Dendritic cell treated with granulocyte-macrophage colony-stimulating factor and Interleukin-4, amounts not matched to agents 40 ng/mL and 50 ng/mL, for 4 days (primary cell): Measurements from ENCODE around the gene RAF1.

Experiments used
- H3K27ac Mint-ChIP-seq: one replicate; pipeline ENCODE4 v1.8.0; 2022; ENCODE audit warnings: mild to moderate bottlenecking, mixed read lengths
- H3K27me3 Mint-ChIP-seq: one replicate; pipeline ENCODE4 v1.8.0; 2022; ENCODE audit warnings: mild to moderate bottlenecking, mixed read lengths
- H3K36me3 Mint-ChIP-seq: one replicate; pipeline ENCODE4 v1.8.0; 2022; ENCODE audit warnings: low read depth, mixed read lengths
- H3K4me1 Mint-ChIP-seq: one replicate; pipeline ENCODE4 v1.8.0; 2022; ENCODE audit warnings: low read depth, mixed read lengths
- H3K4me3 Mint-ChIP-seq: one replicate; pipeline ENCODE4 v1.8.0; 2022; ENCODE audit warnings: mild to moderate bottlenecking, moderate library complexity, mixed read lengths
- H3K9me3 Mint-ChIP-seq: one replicate; pipeline ENCODE4 v1.8.0; 2022; ENCODE audit warnings: mixed read lengths
- intact Hi-C: fragments of 100-400 bp; cut with micrococcal nuclease; formaldehyde crosslinking; loops from one replicate; pipeline ENCODE4 v1.15.0; 2022

The RAF1 gene

DNA sequence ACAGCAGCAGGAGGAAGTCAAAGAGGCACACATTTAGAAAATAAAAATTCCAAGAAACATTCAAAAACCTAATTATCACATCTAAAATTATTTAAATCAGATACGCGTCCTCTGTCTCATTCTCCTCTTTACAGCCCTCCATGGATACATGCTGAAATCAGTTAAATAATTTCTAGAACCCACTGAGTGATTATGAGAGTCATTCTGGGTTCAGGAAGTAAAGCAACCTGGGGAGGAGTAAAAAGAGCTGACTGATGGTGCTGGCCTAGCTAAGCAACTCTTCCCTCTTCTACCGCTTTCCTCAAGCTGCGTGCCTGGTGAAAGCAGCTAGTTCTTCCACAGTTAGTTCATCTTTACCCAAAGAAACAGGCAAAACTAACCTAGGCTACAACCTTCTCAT, 48.7 kb downstream of the RAF1 start:
- H3K9me3 Mint-ChIP-seq, result no peaks in the 10 kb centered on the region
- H3K4me3 Mint-ChIP-seq, result no peak overlapping the region
- intact Hi-C loops, result no loop called here
- H3K27ac Mint-ChIP-seq, result no peak overlapping the region
- no peaks in the 10 kb centered on the region for H3K27me3 Mint-ChIP-seq
- peaks cover 12% of the 10 kb centered on the region for H3K4me1 Mint-ChIP-seq
- H3K36me3 Mint-ChIP-seq, result peaks cover 75% of the 10 kb centered on the region

DNA sequence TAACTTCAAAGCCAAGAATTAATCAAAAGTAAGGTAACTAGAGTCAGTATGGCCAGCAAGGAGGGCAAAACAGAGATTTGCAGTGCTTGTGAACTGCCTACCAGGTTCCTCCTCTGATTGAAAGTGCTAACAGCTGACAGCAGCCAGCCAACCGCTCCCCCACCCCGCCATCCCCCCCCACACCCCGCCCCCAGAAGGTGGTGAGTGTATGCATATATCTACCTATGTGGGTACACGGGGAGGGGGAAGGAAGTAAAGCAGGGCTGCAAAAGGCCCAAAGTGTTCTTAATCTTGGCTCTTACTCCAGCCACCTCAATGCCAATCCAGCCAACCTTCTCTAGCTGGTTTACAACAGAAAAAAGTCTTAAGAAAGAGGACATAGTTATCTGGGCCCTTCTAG, 50.7 kb downstream of the RAF1 start:
- H3K9me3 Mint-ChIP-seq, result no peaks in the 10 kb centered on the region
- H3K27ac Mint-ChIP-seq, result no peak overlapping the region
- H3K4me3 Mint-ChIP-seq, result no peak overlapping the region
- peaks cover 12% of the 10 kb centered on the region for H3K4me1 Mint-ChIP-seq
- peaks cover 79% of the 10 kb centered on the region for H3K36me3 Mint-ChIP-seq
- intact Hi-C loops, result no loop called here
- H3K27me3 Mint-ChIP-seq, result no peaks in the 10 kb centered on the region

DNA sequence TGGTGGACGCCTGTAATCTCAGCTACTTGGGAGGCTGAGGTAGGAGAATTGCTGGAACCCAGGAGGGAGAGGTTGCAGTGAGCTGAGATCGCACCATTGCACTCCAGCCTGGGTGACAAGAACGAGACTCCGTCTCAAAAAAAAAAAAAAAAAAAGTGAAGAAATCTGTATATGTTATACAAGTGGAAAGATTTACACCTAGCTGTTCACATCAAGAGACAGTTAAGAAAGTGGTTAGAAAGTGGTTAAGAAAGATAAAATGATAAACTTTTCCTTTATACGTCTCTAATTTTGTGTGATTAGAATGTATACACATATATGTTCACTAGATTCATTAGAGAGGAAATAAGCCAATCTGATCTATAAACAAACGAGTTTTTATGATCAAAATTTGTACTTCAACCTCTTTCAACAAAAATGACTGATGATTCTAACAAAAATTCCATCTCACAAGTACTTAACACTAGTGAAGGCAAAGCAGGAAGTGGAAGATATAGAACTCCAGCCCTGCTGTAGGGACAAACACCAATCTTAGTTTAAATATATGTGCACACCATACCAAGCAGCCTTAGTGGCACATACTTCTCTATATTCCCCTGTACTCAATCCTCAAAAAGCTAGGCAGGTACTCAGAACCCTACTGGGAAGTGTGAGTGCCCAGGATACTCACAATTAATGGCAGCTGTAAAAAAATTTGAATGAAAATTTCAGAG, 51.2 kb downstream of the RAF1 start:
- H3K36me3 Mint-ChIP-seq, result peaks cover 79% of the 10 kb centered on the region
- intact Hi-C loops, result no loop called here

DNA sequence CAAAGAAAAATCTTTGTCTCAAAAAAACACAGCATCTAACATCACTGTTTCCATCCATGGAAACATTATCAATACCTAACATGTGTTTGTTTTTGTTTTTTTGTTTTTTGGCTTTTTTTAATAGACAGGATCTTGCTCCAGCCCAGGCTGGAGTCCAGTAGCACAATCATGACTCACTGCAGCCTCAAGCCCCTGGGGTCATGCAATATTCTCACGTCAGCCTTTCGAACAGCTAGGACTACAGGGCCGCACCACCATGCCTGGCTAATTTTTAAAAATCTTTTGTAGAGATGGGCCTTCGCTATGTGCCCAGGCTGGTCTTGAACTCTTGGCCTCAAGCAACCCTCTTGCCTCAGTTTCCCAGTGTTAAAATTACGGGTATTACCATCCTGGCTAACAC, 52.8 kb downstream of the RAF1 start:
- no peak overlapping the region for H3K4me3 Mint-ChIP-seq
- peaks cover 79% of the 10 kb centered on the region for H3K36me3 Mint-ChIP-seq
- H3K4me1 Mint-ChIP-seq, result peaks cover 12% of the 10 kb centered on the region
- H3K27ac Mint-ChIP-seq, result no peak overlapping the region
- H3K27me3 Mint-ChIP-seq, result no peaks in the 10 kb centered on the region
- H3K9me3 Mint-ChIP-seq, result no peaks in the 10 kb centered on the region
- intact Hi-C loops, result no loop called here

More for the DNA sequence above, 51.2 kb downstream of the RAF1 start:
- no peaks in the 10 kb centered on the region for H3K9me3 Mint-ChIP-seq
- no peak overlapping the region for H3K27ac Mint-ChIP-seq
- peaks cover 12% of the 10 kb centered on the region for H3K4me1 Mint-ChIP-seq
- H3K4me3 Mint-ChIP-seq, result no peak overlapping the region
- H3K27me3 Mint-ChIP-seq, result no peaks in the 10 kb centered on the region

DNA sequence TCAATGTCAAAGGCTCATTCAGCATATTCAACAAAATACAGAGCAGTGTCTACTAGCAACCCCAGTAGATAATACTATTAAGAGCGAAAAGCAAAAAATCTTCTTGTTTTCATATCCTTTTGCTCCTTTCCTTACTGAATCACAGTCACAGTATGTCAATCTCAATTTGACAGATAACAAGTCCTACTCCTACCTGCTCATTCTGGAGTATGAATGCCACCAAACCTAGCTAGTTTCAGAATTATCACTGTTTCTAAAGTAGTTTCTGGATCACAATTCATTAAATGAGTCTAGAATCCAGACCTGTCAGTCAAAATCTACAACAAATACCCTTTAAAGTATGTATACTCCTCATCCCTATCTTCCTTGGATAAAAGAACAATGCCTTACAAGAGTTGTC, 55.5 kb downstream of the RAF1 start:
- peaks cover 1% of the 10 kb centered on the region for H3K4me1 Mint-ChIP-seq
- intact Hi-C loops, result no loop called here
- H3K9me3 Mint-ChIP-seq, result no peaks in the 10 kb centered on the region
- no peaks in the 10 kb centered on the region for H3K27me3 Mint-ChIP-seq
- H3K4me3 Mint-ChIP-seq, result no peak overlapping the region
- H3K27ac Mint-ChIP-seq, result no peak overlapping the region
- H3K36me3 Mint-ChIP-seq, result peaks cover 85% of the 10 kb centered on the region

DNA sequence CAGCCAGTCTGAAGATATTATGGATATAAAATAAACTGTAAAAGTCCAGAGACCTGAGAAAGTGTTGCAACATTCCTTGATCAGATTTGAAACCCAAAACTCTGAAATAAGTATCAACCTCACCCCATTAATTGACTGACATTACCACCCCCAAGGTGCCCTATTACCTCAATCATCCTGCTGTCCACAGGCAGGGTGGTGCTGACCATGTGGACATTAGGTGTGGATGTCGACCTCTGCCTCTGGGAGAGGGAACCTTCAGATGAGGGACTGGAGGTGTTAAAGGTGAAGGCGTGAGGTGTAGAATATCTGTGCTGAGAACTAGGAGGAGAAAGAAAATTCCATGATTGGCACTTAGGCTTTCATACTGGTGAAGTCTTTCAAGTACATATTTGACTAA, 59.9 kb downstream of the RAF1 start:
- no peak overlapping the region for H3K27ac Mint-ChIP-seq
- intact Hi-C loops, result no loop called here
- no peaks in the 10 kb centered on the region for H3K4me1 Mint-ChIP-seq
- H3K27me3 Mint-ChIP-seq, result no peaks in the 10 kb centered on the region
- H3K9me3 Mint-ChIP-seq, result no peaks in the 10 kb centered on the region
- H3K4me3 Mint-ChIP-seq, result no peak overlapping the region
- peaks cover 96% of the 10 kb centered on the region for H3K36me3 Mint-ChIP-seq

DNA sequence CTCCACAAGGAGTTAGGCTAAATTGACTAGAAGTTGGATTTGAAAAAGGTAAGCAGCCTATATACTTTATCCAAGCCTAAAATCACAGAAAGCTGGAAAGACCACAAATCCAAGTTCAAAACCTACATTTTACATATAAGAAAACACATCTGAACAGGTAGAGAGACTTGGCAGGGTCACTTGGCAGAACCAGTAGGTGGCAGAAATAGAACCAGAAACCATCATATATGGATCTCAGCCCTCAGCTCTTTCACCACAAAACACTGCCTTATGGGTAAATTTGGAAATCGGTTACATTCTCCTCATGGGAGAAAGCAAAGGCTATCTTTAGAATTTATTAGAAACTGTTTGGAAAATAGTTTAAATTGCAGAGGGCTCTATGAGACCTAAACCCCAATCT, 62.8 kb downstream of the RAF1 start:
- Mint-ChIP-seq H3K27me3 (no peaks in the 10 kb centered on the region), H3K36me3 (peaks cover 94% of the 10 kb centered on the region), H3K9me3 (no peaks in the 10 kb centered on the region), H3K4me1 (no peaks in the 10 kb centered on the region), H3K27ac (no peak overlapping the region), H3K4me3 (no peak overlapping the region)
- intact Hi-C loops, result no loop called here

DNA sequence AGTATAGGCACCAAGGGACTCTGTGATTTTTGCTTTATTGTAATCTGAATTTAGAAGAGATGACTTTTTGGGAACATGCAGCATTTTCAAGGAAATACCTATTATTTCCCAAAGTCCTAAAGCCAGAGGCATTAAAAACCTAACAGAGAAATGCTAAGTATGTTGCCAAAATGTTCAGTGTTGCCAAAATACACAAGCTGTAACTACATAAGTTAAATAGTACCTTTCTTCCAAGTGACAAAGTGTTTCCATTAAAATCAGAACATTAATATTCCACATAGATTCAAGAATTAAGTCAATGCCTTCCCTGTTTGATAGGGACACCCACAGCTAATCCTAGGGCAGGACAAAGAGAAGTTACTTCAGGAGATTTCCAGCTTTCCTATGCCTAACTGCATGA, 65.0 kb downstream of the RAF1 start:
- no peak overlapping the region for H3K27ac Mint-ChIP-seq
- peaks cover 94% of the 10 kb centered on the region for H3K36me3 Mint-ChIP-seq
- no peaks in the 10 kb centered on the region for H3K4me1 Mint-ChIP-seq
- no peaks in the 10 kb centered on the region for H3K9me3 Mint-ChIP-seq
- H3K27me3 Mint-ChIP-seq, result no peaks in the 10 kb centered on the region
- intact Hi-C loops, result no loop called here
- H3K4me3 Mint-ChIP-seq, result no peak overlapping the region

DNA sequence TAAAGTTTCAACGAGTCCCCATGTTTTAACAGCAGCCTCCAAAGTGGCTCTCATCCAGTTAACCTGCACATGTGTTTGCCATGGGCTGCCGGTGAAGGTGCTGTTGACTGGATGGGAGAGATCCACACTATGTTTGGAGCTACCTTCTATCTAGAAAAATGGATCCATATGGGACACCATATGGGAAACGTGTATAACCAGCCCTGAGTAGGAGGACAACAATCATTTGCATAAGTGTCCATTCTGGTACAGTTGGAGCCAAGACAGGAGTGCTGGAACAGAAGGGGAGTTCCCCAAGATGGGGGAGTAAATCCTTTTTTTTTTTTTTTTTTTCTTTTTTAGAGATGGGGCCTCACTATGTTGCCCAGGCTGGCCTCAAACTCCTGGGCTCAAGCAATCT, 70.4 kb downstream of the RAF1 start:
- no peaks in the 10 kb centered on the region for H3K27me3 Mint-ChIP-seq
- H3K4me3 Mint-ChIP-seq, result no peak overlapping the region
- no peaks in the 10 kb centered on the region for H3K9me3 Mint-ChIP-seq
- H3K4me1 Mint-ChIP-seq, result peaks cover 20% of the 10 kb centered on the region
- intact Hi-C loops, result no loop called here
- no peak overlapping the region for H3K27ac Mint-ChIP-seq
- H3K36me3 Mint-ChIP-seq, result peaks cover 98% of the 10 kb centered on the region

DNA sequence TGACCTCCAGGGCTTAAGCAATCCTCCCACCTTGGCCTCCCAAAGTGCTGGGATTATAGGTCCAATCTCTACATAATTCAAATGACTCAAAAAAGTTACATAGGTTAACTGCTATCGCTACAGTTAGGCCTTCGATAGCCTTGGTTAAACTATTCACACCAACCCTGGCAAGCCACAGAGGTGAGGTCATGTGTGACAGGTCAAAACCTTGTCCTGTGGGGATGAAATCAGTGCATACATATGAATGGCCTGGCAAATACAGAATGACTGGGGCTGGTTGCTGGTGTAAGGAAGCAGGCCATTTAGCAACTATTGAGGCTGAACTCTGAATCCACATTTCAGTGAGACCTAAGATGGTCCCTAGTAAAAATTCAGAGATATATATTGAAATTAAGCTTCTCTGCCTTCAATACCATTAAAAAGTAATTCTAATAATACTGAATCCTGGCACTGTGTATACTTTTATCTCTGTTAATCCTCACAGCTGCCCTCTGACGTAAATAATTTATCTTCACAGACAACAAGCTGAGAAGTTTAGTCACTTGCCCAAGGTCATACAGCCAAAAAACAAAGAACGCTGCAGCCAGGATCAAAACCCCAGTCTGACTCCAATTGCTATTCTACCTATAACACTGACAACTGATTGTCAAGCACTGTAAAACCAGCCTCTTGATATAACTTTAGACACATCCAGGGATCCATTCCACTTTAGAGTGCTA, 71.8 kb downstream of the RAF1 start:
- no peaks in the 10 kb centered on the region for H3K27me3 Mint-ChIP-seq
- H3K4me3 Mint-ChIP-seq, result no peak overlapping the region
- no peaks in the 10 kb centered on the region for H3K9me3 Mint-ChIP-seq
- peaks cover 96% of the 10 kb centered on the region for H3K36me3 Mint-ChIP-seq
- intact Hi-C loops, result no loop called here
- no peak overlapping the region for H3K27ac Mint-ChIP-seq
- peaks cover 20% of the 10 kb centered on the region for H3K4me1 Mint-ChIP-seq

DNA sequence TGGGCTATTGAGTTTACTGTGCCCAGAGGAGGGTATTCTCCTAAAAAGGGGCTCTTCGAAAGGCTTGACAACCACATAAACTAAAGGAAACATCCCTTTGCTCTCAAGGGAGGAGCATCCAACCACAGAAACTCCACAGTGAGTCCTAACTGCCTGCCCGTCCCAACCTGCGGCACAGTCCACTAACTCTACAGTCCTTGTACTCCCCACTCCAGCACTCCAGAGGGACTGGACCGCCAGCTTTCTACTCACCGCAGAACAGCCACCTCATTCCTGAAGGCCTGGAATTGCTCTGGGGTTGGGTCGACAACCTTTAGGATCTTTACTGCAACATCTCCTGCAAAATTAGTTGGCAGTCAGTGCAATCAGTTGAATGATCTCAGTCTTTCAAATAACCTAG, 72.5 kb downstream of the RAF1 start:
- H3K27ac Mint-ChIP-seq, result no peak overlapping the region
- peaks cover 96% of the 10 kb centered on the region for H3K36me3 Mint-ChIP-seq
- no peak overlapping the region for H3K4me3 Mint-ChIP-seq
- peaks cover 20% of the 10 kb centered on the region for H3K4me1 Mint-ChIP-seq
- no peaks in the 10 kb centered on the region for H3K27me3 Mint-ChIP-seq
- intact Hi-C loops, result no loop called here
- H3K9me3 Mint-ChIP-seq, result no peaks in the 10 kb centered on the region

DNA sequence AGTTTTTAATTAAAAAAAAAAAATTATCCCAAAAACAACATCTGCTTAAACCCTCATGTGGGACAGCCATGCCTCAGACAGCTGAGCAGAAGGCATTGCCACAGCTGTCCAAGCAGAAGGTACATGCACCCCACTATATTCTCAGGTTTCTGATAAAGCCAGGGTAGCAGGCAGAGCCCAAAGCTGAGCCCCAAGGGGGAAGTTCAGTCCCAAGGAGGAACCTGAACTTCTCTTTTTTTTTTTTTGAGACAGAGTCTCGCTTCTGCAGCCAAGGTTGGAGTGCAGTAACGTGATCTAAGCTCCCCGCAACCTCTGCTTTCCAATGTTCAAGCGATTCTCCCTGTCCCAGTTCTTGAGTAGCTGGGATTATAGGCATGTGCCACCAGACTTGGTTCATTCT, 73.8 kb downstream of the RAF1 start:
- Mint-ChIP-seq H3K36me3 (peaks cover 96% of the 10 kb centered on the region), H3K27me3 (no peaks in the 10 kb centered on the region), H3K4me3 (no peak overlapping the region)

DNA sequence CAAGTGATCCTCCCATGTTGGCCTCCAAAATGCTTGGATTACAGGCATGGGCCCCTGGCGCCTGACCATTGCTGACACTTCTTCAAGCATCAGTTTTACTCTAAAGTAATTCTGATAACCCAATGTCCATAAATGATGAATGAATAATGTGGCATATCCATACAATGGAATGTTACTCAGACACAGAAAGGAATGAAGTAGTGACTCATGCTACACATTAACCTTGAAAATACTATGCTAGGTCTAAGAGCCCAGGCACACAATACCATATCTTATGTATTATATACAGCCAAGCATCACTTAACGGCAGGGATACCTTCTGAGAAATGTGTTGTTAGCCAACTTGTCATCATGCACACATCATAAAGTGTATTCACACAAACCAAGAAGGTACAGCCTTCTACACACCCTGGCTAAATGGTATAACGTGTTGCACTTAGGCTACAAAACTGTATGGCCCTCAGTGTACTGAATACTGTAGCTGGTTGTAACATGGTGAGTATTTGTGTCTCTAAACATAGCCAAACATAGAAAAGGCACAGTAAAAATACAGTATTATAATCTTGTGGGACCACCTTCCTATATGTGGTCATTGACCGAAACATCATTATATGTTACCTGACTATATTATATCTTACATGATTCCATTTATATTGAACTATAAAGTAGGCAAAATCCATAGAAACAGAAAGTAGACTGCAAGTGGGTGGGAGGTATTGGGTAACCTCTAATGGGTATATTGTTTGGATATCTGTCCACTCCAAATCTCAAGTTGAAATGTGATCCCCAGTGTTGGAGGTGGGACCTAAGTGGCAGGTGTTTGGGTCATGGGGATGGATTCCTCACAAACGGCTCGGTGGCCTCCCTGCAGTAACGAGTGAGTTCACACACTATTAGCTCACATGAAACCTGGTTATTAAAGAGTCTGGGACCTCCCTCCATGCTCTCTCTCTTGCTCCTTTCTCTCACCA, 75.6 kb downstream of the RAF1 start:
- Mint-ChIP-seq H3K27ac (peak overlapping the region; percentile 4), H3K9me3 (no peaks in the 10 kb centered on the region), H3K4me3 (no peak overlapping the region), H3K36me3 (peaks cover 96% of the 10 kb centered on the region), H3K27me3 (no peaks in the 10 kb centered on the region), H3K4me1 (peaks cover 20% of the 10 kb centered on the region)
- intact Hi-C loops, result no loop called here

More for the DNA sequence above, 73.8 kb downstream of the RAF1 start:
- no peaks in the 10 kb centered on the region for H3K9me3 Mint-ChIP-seq
- intact Hi-C loops, result no loop called here
- peak overlapping the region; percentile 22 for H3K27ac Mint-ChIP-seq
- H3K4me1 Mint-ChIP-seq, result peaks cover 20% of the 10 kb centered on the region

DNA sequence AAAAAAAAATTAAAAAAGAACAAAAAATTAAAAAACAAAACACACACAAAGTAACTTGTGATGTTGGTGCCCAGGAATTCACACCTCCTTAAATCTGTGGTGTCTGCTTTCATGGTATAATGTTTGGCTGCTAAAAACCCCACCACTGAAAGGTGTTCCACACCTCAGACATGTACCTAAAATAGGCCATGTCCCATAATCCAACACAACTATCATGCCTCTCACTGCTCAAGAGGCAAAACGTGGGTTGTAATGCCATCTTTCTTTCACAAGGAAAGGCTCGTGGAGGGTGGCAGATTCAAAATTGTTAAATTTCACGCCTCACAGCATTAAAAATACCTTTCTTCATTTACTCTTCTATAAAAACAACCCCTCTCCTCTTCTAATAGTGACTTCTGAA, 77.5 kb downstream of the RAF1 start:
- H3K9me3 Mint-ChIP-seq, result no peaks in the 10 kb centered on the region
- peaks cover 96% of the 10 kb centered on the region for H3K36me3 Mint-ChIP-seq
- H3K27me3 Mint-ChIP-seq, result no peaks in the 10 kb centered on the region
- peaks cover 14% of the 10 kb centered on the region for H3K4me1 Mint-ChIP-seq
- H3K4me3 Mint-ChIP-seq, result no peak overlapping the region
- intact Hi-C loops, result no loop called here
- H3K27ac Mint-ChIP-seq, result no peak overlapping the region
